GM18867 (cell line): ENCODE measurements around the gene FAM50A.
"Not testable (repeated sequence)": the region's sequence is repeated elsewhere in the genome, so short reads cannot be mapped to it uniquely, and the experiment has no call there.

Source experiments
- ATAC-seq: cut with Tn5 transposase; IDR thresholded peaks from one replicate; pipeline ENCODE4 v1.9.1; 2021; ENCODE audit warnings: mild to moderate bottlenecking, moderate library complexity; ENCODE audit not compliant: unreplicated experiment

The FAM50A gene

GRCh38 chrX:154443992-154444754 lies at the start of gene FAM50A:
Gene FAM50A, plus strand, starts transcription at chrX:154444141. Its CDS starts 95 bp downstream, at chrX:154444236.
- ATAC-seq: peak; percentile 68

GRCh38 chrX:154396363-154396762 lies 47.6 kb upstream of the FAM50A start:
- ATAC-seq: not testable (repeated sequence)

- peak; percentile 47 for ATAC-seq
Measured at GRCh38 chrX:154396973-154397887, 46.7 kb upstream of the FAM50A start.

- peak; percentile 72 for ATAC-seq
Measured at GRCh38 chrX:154397888-154398667, 45.9 kb upstream of the FAM50A start, which contains the start of gene RPL10. Gene RPL10, plus strand, starts transcription at chrX:154398377. Its CDS starts 143 bp downstream, at chrX:154398520.

GRCh38 chrX:154398668-154399526 lies 45.0 kb upstream of the FAM50A start:
- peak; percentile 22 for ATAC-seq

- ATAC-seq: no peak
Measured at GRCh38 chrX:154399527-154400368, 44.2 kb upstream of the FAM50A start.

GRCh38 chrX:154400369-154400817 lies 43.5 kb upstream of the FAM50A start:
- ATAC-seq: not testable (repeated sequence)

GRCh38 chrX:154401045-154401799 lies 42.7 kb upstream of the FAM50A start:
- no peak for ATAC-seq

- no peak for ATAC-seq
Measured at GRCh38 chrX:154401918-154402621, 41.9 kb upstream of the FAM50A start.

- ATAC-seq: no peak
Measured at GRCh38 chrX:154402622-154403127, 41.3 kb upstream of the FAM50A start.

- no peak for ATAC-seq
Measured at GRCh38 chrX:154403192-154403591, 40.7 kb upstream of the FAM50A start.

GRCh38 chrX:154403858-154404257 lies 40.1 kb upstream of the FAM50A start:
- no peak for ATAC-seq

- no peak for ATAC-seq
Measured at GRCh38 chrX:154404625-154405192, 39.2 kb upstream of the FAM50A start.

GRCh38 chrX:154408659-154409221 lies 35.2 kb upstream of the FAM50A start:
- no peak for ATAC-seq

- peak; percentile 42 for ATAC-seq
Measured at GRCh38 chrX:154409222-154409871, 34.6 kb upstream of the FAM50A start, which contains the start of gene DNASE1L1. Gene DNASE1L1, minus strand, starts transcription at chrX:154409254. Its CDS starts 3,686 bp downstream, at chrX:154405568.

- ATAC-seq: peak; percentile 52
Measured at GRCh38 chrX:154411981-154412340, 32.0 kb upstream of the FAM50A start.
